Activated CD4-positive, alpha-beta T cell treated with anti-CD3 and anti-CD28 coated beads for 1 hour (primary cell): ENCODE results near the gene FBLN2.
"Not testable (repeated sequence)": the region's sequence is repeated elsewhere in the genome, so short reads cannot be mapped to it uniquely, and the experiment has no call there.

Source experiments
- DNase-seq: peaks from one replicate; pipeline ENCODE4 v3.0.0-alpha.2; 2020

Gene FBLN2

GRCh38 chr3:13514639-13515435 lies 34.1 kb upstream of the FBLN2 start:
- DNase-seq: no peak

- no peak for DNase-seq
Observed at GRCh38 chr3:13515786-13516759, 32.9 kb upstream of the FBLN2 start.

GRCh38 chr3:13516760-13517135 lies 32.2 kb upstream of the FBLN2 start:
- no peak for DNase-seq

GRCh38 chr3:13517253-13517977 lies 31.5 kb upstream of the FBLN2 start:
- no peak for DNase-seq

GRCh38 chr3:13518516-13518953 lies 30.4 kb upstream of the FBLN2 start:
- no peak for DNase-seq

GRCh38 chr3:13519006-13519791 lies 29.7 kb upstream of the FBLN2 start:
- no peak for DNase-seq

- no peak for DNase-seq
Observed at GRCh38 chr3:13520326-13520880, 28.5 kb upstream of the FBLN2 start.

GRCh38 chr3:13521309-13521708 lies 27.6 kb upstream of the FBLN2 start:
- DNase-seq: no peak

- DNase-seq: not testable (repeated sequence)
Observed at GRCh38 chr3:13521749-13522148, 27.2 kb upstream of the FBLN2 start.

GRCh38 chr3:13522236-13522635 lies 26.7 kb upstream of the FBLN2 start:
- no peak for DNase-seq

GRCh38 chr3:13524979-13525669 lies 23.8 kb upstream of the FBLN2 start:
- no peak for DNase-seq

- no peak for DNase-seq
Observed at GRCh38 chr3:13525827-13526625, 22.9 kb upstream of the FBLN2 start.

- no peak for DNase-seq
Observed at GRCh38 chr3:13526626-13526949, 22.3 kb upstream of the FBLN2 start.

- no peak for DNase-seq
Observed at GRCh38 chr3:13528217-13528867, 20.6 kb upstream of the FBLN2 start.

- no peak for DNase-seq
Observed at GRCh38 chr3:13529196-13530112, 19.5 kb upstream of the FBLN2 start.

- no peak for DNase-seq
Observed at GRCh38 chr3:13530241-13531009, 18.5 kb upstream of the FBLN2 start.

- DNase-seq: no peak
Observed at GRCh38 chr3:13532085-13532484, 16.8 kb upstream of the FBLN2 start.

GRCh38 chr3:13532631-13533030 lies 16.3 kb upstream of the FBLN2 start:
- DNase-seq: no peak
